Osteocyte (in vitro differentiated cells): ENCODE measurements around the gene KCTD20. TPM values are rescaled to one million over a fixed set of nuclear protein-coding genes. Genes with fewer than 3 reads are reported as not detected.

Experiments
- DNase-seq: peaks from one replicate; pipeline ENCODE4 v3.0.0; 2021; ENCODE audit warnings: mixed read lengths; ENCODE audit not compliant: unreplicated experiment; ENCODE audit errors: extremely low spot score
- H3K27ac Mint-ChIP-seq: one replicate; pipeline ENCODE4 v1.8.0; 2021; ENCODE audit warnings: mild to moderate bottlenecking, mixed read lengths; ENCODE audit not compliant: unreplicated experiment
- H3K27me3 Mint-ChIP-seq: one replicate; pipeline ENCODE4 v1.8.0; 2021; ENCODE audit warnings: mixed read lengths; ENCODE audit not compliant: unreplicated experiment
- H3K36me3 Mint-ChIP-seq: one replicate; pipeline ENCODE4 v1.8.0; 2021; ENCODE audit warnings: mixed read lengths; ENCODE audit not compliant: unreplicated experiment
- H3K4me1 Mint-ChIP-seq: one replicate; pipeline ENCODE4 v1.8.0; 2021; ENCODE audit warnings: mixed read lengths; ENCODE audit not compliant: unreplicated experiment
- H3K4me3 Mint-ChIP-seq: one replicate; pipeline ENCODE4 v1.8.0; 2021; ENCODE audit warnings: mild to moderate bottlenecking, moderate library complexity, mixed read lengths; ENCODE audit not compliant: unreplicated experiment
- H3K9me3 Mint-ChIP-seq: one replicate; pipeline ENCODE4 v1.8.0; 2021; ENCODE audit warnings: mixed read lengths; ENCODE audit not compliant: unreplicated experiment
- total RNA-seq: library from RNA; stranded (reverse); gene quantifications from 2 replicates; pipeline ENCODE4 v1.2.1, GENCODE V29; 2021
- TF ChIP-seq, protein P1 (sequence below): fragments of 200-600 bp; sonication (generic); IDR thresholded peaks from 2 replicates; pipeline ENCODE4 v1.5.0; 2021; ENCODE audit warnings: antibody characterized with exemption, mild to moderate bottlenecking, moderate library complexity

Gene KCTD20
- total RNA-seq, 1 donor from 2014 or later: 76.3 TPM

- H3K4me1 Mint-ChIP-seq: peaks cover 12% of the 10 kb centered on the region
- no peaks in the 10 kb centered on the region for H3K36me3 Mint-ChIP-seq
- peak overlapping the region; percentile 83 for H3K4me3 Mint-ChIP-seq
- TF ChIP-seq, protein P1, sequence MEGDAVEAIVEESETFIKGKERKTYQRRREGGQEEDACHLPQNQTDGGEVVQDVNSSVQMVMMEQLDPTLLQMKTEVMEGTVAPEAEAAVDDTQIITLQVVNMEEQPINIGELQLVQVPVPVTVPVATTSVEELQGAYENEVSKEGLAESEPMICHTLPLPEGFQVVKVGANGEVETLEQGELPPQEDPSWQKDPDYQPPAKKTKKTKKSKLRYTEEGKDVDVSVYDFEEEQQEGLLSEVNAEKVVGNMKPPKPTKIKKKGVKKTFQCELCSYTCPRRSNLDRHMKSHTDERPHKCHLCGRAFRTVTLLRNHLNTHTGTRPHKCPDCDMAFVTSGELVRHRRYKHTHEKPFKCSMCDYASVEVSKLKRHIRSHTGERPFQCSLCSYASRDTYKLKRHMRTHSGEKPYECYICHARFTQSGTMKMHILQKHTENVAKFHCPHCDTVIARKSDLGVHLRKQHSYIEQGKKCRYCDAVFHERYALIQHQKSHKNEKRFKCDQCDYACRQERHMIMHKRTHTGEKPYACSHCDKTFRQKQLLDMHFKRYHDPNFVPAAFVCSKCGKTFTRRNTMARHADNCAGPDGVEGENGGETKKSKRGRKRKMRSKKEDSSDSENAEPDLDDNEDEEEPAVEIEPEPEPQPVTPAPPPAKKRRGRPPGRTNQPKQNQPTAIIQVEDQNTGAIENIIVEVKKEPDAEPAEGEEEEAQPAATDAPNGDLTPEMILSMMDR: peak; percentile 82
- peak; percentile 100 for DNase-seq
- H3K9me3 Mint-ChIP-seq: no peaks in the 10 kb centered on the region
- H3K27me3 Mint-ChIP-seq: peaks cover 2% of the 10 kb centered on the region
- H3K27ac Mint-ChIP-seq: peak overlapping the region; percentile 84
Measured at GRCh38 chr6:36423101-36423824, 19.5 kb upstream of the KCTD20 start.

DNA sequence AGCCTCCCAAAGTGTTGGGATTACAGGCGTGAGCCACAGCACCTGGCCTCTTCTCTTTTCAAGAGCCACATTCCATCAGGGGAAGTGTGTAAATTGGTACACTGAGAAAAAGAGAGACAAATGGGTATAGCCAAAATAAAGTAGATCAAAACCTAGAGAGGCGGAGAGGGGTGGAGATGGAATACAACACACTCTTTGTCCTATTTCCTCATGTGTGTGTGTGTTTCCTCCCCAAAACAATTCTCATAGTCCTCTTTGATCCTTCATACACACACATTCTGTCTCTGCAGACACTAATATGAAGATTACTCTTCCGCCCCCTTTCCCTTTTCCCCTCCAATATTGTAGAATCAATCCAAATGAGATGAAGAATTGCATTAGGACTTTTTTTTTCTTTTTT lies 16.2 kb upstream of the KCTD20 start:
- H3K27ac Mint-ChIP-seq: no peak overlapping the region
- TF ChIP-seq, protein P1: no peak
- H3K27me3 Mint-ChIP-seq: no peaks in the 10 kb centered on the region
- H3K4me1 Mint-ChIP-seq: peaks cover 16% of the 10 kb centered on the region
- H3K9me3 Mint-ChIP-seq: no peaks in the 10 kb centered on the region
- no peaks in the 10 kb centered on the region for H3K36me3 Mint-ChIP-seq
- no peak overlapping the region for H3K4me3 Mint-ChIP-seq
- no peak for DNase-seq

- no peaks in the 10 kb centered on the region for H3K36me3 Mint-ChIP-seq
- no peak overlapping the region for H3K27ac Mint-ChIP-seq
- no peaks in the 10 kb centered on the region for H3K27me3 Mint-ChIP-seq
- H3K9me3 Mint-ChIP-seq: no peaks in the 10 kb centered on the region
- DNase-seq: no peak
- TF ChIP-seq, protein P1: no peak
- no peak overlapping the region for H3K4me3 Mint-ChIP-seq
- peaks cover 19% of the 10 kb centered on the region for H3K4me1 Mint-ChIP-seq
Measured at GRCh38 chr6:36428911-36429310, 13.9 kb upstream of the KCTD20 start.

GRCh38 chr6:36430351-36430750 lies 12.4 kb upstream of the KCTD20 start:
- Mint-ChIP-seq H3K27ac (no peak overlapping the region), H3K36me3 (no peaks in the 10 kb centered on the region)

DNA sequence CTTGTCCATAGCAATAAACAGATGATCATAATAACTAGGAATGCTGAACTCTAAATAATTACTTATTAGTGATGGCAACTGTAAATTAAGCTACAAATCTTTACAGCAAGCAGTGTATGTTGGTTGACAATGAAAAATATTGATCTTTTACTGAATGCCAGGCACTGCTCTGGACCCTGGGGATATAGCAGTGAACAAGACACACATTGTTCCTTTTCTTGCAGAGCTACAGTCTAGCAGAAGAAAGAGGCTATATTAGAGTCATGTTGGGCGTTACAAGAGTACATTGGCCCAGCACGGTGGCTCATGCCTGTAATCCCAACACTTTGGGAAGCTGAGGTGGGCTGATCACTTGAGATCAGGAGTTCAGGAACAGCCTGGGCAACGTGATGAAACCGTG lies 11.6 kb upstream of the KCTD20 start:
- TF ChIP-seq, protein P1: no peak
- Mint-ChIP-seq H3K27ac (no peak overlapping the region), H3K4me1 (peaks cover 21% of the 10 kb centered on the region), H3K4me3 (no peak overlapping the region), H3K9me3 (no peaks in the 10 kb centered on the region), H3K27me3 (no peaks in the 10 kb centered on the region), H3K36me3 (no peaks in the 10 kb centered on the region)
- no peak for DNase-seq

More at GRCh38 chr6:36430351-36430750, 12.4 kb upstream of the KCTD20 start:
- peaks cover 19% of the 10 kb centered on the region for H3K4me1 Mint-ChIP-seq
- no peak overlapping the region for H3K4me3 Mint-ChIP-seq
- DNase-seq: no peak
- H3K9me3 Mint-ChIP-seq: no peaks in the 10 kb centered on the region
- TF ChIP-seq, protein P1: no peak
- H3K27me3 Mint-ChIP-seq: no peaks in the 10 kb centered on the region
